ENCODE data around the gene EVI5L.

EVI5L gene

GRCh38 chr19:7877249-7877836 is 47.3 kb downstream of the EVI5L start:
- H3K4me3 ChIP-seq (ENCODE audit: control insufficient read depth, low read depth, low read length), result no peak overlapping the region
- no peak for DNase-seq (ENCODE audit: low read depth)
- TF ChIP-seq CTCF (IDR thresholded peaks at IDR 0.05; ENCODE audit: control insufficient read depth, insufficient read depth, low read depth, low read length, missing control alignments), result no peak

- H3K4me3 ChIP-seq (ENCODE audit: control insufficient read depth, low read depth, low read length), result no peak overlapping the region
- DNase-seq (ENCODE audit: low read depth), result no peak
- TF ChIP-seq CTCF (IDR thresholded peaks at IDR 0.05; ENCODE audit: control insufficient read depth, insufficient read depth, low read depth, low read length, missing control alignments), result no peak
Measured at GRCh38 chr19:7879111-7879807, 49.2 kb downstream of the EVI5L start.

- TF ChIP-seq CTCF (IDR thresholded peaks at IDR 0.05; ENCODE audit: control insufficient read depth, insufficient read depth, low read depth, low read length, missing control alignments), result no peak
- no peak for DNase-seq (ENCODE audit: low read depth)
- no peak overlapping the region for H3K4me3 ChIP-seq (ENCODE audit: control insufficient read depth, low read depth, low read length)
Measured at GRCh38 chr19:7879836-7880235, 49.8 kb downstream of the EVI5L start.

GRCh38 chr19:7881910-7882309 is 51.9 kb downstream of the EVI5L start:
- DNase-seq (ENCODE audit: low read depth), result no peak
- no peak overlapping the region for H3K4me3 ChIP-seq (ENCODE audit: control insufficient read depth, low read depth, low read length)
- no peak for TF ChIP-seq CTCF (IDR thresholded peaks at IDR 0.05; ENCODE audit: control insufficient read depth, insufficient read depth, low read depth, low read length, missing control alignments)

GRCh38 chr19:7883105-7883504 is 53.1 kb downstream of the EVI5L start:
- DNase-seq (ENCODE audit: low read depth), result no peak

More at GRCh38 chr19:7883105-7883504, 53.1 kb downstream of the EVI5L start:
- no peak overlapping the region for H3K4me3 ChIP-seq (ENCODE audit: control insufficient read depth, low read depth, low read length)
- no peak for TF ChIP-seq CTCF (IDR thresholded peaks at IDR 0.05; ENCODE audit: control insufficient read depth, insufficient read depth, low read depth, low read length, missing control alignments)

Measured in AG09309 (cell line).